HEK293 (cell line): ENCODE results near the gene FPGS.
"Not testable (repeated sequence)": the region's sequence is repeated elsewhere in the genome, so short reads cannot be mapped to it uniquely, and the experiment has no call there.

Experiments
- KLF7 ChIP-seq: fragments of 450-650 bp; formaldehyde crosslinking; IDR thresholded peaks from 2 replicates; pipeline ENCODE4 v1.5.1; 2016; ENCODE audit warnings: missing biosample characterization, missing genetic modification characterization, borderline replicate concordance
- YY1 ChIP-seq: fragments of 450-650 bp; formaldehyde crosslinking; IDR thresholded peaks from 2 replicates; pipeline ENCODE4 v1.5.1; 2018; ENCODE audit warnings: missing biosample characterization, missing genetic modification characterization
- ZEB2 ChIP-seq: fragments of 450-650 bp; formaldehyde crosslinking; IDR thresholded peaks from 2 replicates; pipeline ENCODE4 v1.5.1; 2016; ENCODE audit warnings: missing biosample characterization, missing genetic modification characterization
- ZNF792 ChIP-seq: fragments of 450-650 bp; formaldehyde crosslinking; IDR thresholded peaks from 2 replicates; pipeline ENCODE4 v1.5.1; 2016; ENCODE audit warnings: missing biosample characterization, missing genetic modification characterization
- TF ChIP-seq, protein P1 (sequence below): fragments of 450-650 bp; formaldehyde crosslinking; IDR thresholded peaks from 2 replicates; pipeline ENCODE4 v1.5.1; 2016; ENCODE audit warnings: missing biosample characterization, missing genetic modification characterization
- TF ChIP-seq, protein P2 (sequence below): fragments of 450-650 bp; formaldehyde crosslinking; IDR thresholded peaks from 2 replicates; pipeline ENCODE4 v1.5.1; 2016; ENCODE audit warnings: missing biosample characterization, missing genetic modification characterization

DNA sequence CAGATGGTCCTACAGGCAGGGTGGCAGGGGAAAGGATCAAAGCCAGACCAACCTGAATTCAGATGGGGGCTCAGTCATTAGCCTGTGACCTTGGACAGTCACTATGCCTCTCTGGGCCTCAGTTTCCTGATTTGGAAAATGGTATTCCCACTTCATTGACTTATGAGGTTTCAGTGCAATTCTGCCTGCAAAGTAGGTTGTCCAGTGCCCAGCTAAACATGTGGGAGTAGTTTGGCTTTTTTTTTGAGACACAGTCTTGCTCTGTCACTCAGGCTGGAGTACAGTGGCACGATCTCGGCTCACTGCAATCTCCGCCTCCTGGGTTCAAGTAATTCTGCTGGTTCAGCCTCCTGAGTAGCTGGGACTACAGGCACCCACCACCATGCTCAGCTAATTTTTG is 33.9 kb downstream of the FPGS start:
- TF ChIP-seq, protein P1, sequence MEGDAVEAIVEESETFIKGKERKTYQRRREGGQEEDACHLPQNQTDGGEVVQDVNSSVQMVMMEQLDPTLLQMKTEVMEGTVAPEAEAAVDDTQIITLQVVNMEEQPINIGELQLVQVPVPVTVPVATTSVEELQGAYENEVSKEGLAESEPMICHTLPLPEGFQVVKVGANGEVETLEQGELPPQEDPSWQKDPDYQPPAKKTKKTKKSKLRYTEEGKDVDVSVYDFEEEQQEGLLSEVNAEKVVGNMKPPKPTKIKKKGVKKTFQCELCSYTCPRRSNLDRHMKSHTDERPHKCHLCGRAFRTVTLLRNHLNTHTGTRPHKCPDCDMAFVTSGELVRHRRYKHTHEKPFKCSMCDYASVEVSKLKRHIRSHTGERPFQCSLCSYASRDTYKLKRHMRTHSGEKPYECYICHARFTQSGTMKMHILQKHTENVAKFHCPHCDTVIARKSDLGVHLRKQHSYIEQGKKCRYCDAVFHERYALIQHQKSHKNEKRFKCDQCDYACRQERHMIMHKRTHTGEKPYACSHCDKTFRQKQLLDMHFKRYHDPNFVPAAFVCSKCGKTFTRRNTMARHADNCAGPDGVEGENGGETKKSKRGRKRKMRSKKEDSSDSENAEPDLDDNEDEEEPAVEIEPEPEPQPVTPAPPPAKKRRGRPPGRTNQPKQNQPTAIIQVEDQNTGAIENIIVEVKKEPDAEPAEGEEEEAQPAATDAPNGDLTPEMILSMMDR (tag by site-specific recombination): not testable (repeated sequence)
- not testable (repeated sequence) for TF ChIP-seq YY1 (tag by site-specific recombination); ZNF792 (tag by site-specific recombination); KLF7; ZEB2 (tag by site-specific recombination)
- TF ChIP-seq, protein P2, sequence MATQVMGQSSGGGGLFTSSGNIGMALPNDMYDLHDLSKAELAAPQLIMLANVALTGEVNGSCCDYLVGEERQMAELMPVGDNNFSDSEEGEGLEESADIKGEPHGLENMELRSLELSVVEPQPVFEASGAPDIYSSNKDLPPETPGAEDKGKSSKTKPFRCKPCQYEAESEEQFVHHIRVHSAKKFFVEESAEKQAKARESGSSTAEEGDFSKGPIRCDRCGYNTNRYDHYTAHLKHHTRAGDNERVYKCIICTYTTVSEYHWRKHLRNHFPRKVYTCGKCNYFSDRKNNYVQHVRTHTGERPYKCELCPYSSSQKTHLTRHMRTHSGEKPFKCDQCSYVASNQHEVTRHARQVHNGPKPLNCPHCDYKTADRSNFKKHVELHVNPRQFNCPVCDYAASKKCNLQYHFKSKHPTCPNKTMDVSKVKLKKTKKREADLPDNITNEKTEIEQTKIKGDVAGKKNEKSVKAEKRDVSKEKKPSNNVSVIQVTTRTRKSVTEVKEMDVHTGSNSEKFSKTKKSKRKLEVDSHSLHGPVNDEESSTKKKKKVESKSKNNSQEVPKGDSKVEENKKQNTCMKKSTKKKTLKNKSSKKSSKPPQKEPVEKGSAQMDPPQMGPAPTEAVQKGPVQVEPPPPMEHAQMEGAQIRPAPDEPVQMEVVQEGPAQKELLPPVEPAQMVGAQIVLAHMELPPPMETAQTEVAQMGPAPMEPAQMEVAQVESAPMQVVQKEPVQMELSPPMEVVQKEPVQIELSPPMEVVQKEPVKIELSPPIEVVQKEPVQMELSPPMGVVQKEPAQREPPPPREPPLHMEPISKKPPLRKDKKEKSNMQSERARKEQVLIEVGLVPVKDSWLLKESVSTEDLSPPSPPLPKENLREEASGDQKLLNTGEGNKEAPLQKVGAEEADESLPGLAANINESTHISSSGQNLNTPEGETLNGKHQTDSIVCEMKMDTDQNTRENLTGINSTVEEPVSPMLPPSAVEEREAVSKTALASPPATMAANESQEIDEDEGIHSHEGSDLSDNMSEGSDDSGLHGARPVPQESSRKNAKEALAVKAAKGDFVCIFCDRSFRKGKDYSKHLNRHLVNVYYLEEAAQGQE: not testable (repeated sequence)
